Measurements from ENCODE around the gene POLD3.
"Not testable (repeated sequence)": the region's sequence is repeated elsewhere in the genome, so short reads cannot be mapped to it uniquely, and the experiment has no call there.

Gene POLD3

GRCh38 chr11:74577181-74577580, 15.2 kb upstream of the POLD3 start:
- TF ChIP-seq CTCF (IDR thresholded peaks at IDR 0.05; ENCODE audit: insufficient read depth, low read length, poor library complexity, severe bottlenecking) = no peak
- H3K36me3 ChIP-seq (ENCODE audit: control insufficient read depth, insufficient read depth, low read length) = no peaks in the 10 kb centered on the region
- no peak for DNase-seq (ENCODE audit: extremely low read depth, insufficient read length)
- H3K4me3 ChIP-seq (replicated peaks; ENCODE audit: low read depth, low read length) = no peak overlapping the region
- peaks cover 1% of the 10 kb centered on the region; the same call in 1 of the 2 replicates for H3K27me3 ChIP-seq (replicated peaks; ENCODE audit: control insufficient read depth, insufficient read depth, low read length)

- no peak for TF ChIP-seq CTCF (IDR thresholded peaks at IDR 0.05; ENCODE audit: insufficient read depth, low read length, poor library complexity, severe bottlenecking)
- H3K27me3 ChIP-seq (replicated peaks; ENCODE audit: control insufficient read depth, insufficient read depth, low read length) = peaks cover 1% of the 10 kb centered on the region; the same call in 1 of the 2 replicates
- no peak for DNase-seq (ENCODE audit: extremely low read depth, insufficient read length)
Observed at GRCh38 chr11:74577624-74578396, 14.6 kb upstream of the POLD3 start.

GRCh38 chr11:74579577-74580270, 12.7 kb upstream of the POLD3 start:
- no peaks in the 10 kb centered on the region for H3K27me3 ChIP-seq (replicated peaks; ENCODE audit: control insufficient read depth, insufficient read depth, low read length)
- no peak for TF ChIP-seq CTCF (IDR thresholded peaks at IDR 0.05; ENCODE audit: insufficient read depth, low read length, poor library complexity, severe bottlenecking)
- no peaks in the 10 kb centered on the region for H3K36me3 ChIP-seq (ENCODE audit: control insufficient read depth, insufficient read depth, low read length)

More at GRCh38 chr11:74577624-74578396, 14.6 kb upstream of the POLD3 start:
- Histone ChIP-seq H3K4me3 (replicated peaks; ENCODE audit: low read depth, low read length) (no peak overlapping the region), H3K36me3 (ENCODE audit: control insufficient read depth, insufficient read depth, low read length) (no peaks in the 10 kb centered on the region)

GRCh38 chr11:74581954-74582547, 10.3 kb upstream of the POLD3 start:
- TF ChIP-seq CTCF (IDR thresholded peaks at IDR 0.05; ENCODE audit: insufficient read depth, low read length, poor library complexity, severe bottlenecking) = no peak
- H3K4me3 ChIP-seq (replicated peaks; ENCODE audit: low read depth, low read length) = no peak overlapping the region
- H3K36me3 ChIP-seq (ENCODE audit: control insufficient read depth, insufficient read depth, low read length) = no peaks in the 10 kb centered on the region
- H3K27me3 ChIP-seq (replicated peaks; ENCODE audit: control insufficient read depth, insufficient read depth, low read length) = no peaks in the 10 kb centered on the region
- no peak for DNase-seq (ENCODE audit: extremely low read depth, insufficient read length)

More at GRCh38 chr11:74579577-74580270, 12.7 kb upstream of the POLD3 start:
- no peak for DNase-seq (ENCODE audit: extremely low read depth, insufficient read length)
- no peak overlapping the region for H3K4me3 ChIP-seq (replicated peaks; ENCODE audit: low read depth, low read length)

- DNase-seq (ENCODE audit: extremely low read depth, insufficient read length) = no peak
- Histone ChIP-seq H3K27me3 (replicated peaks; ENCODE audit: control insufficient read depth, insufficient read depth, low read length) (no peaks in the 10 kb centered on the region), H3K4me3 (replicated peaks; ENCODE audit: low read depth, low read length) (no peak overlapping the region), H3K36me3 (ENCODE audit: control insufficient read depth, insufficient read depth, low read length) (no peaks in the 10 kb centered on the region)
- TF ChIP-seq CTCF (IDR thresholded peaks at IDR 0.05; ENCODE audit: insufficient read depth, low read length, poor library complexity, severe bottlenecking) = no peak
Observed at GRCh38 chr11:74583024-74583624, 9.3 kb upstream of the POLD3 start.

- not testable (repeated sequence) for DNase-seq (ENCODE audit: extremely low read depth, insufficient read length); H3K27me3 ChIP-seq (replicated peaks; ENCODE audit: control insufficient read depth, insufficient read depth, low read length); H3K4me3 ChIP-seq (replicated peaks; ENCODE audit: low read depth, low read length); H3K36me3 ChIP-seq (ENCODE audit: control insufficient read depth, insufficient read depth, low read length)
Observed at GRCh38 chr11:74590492-74590891, 1.9 kb upstream of the POLD3 start.

Data from GM06990 (cell line).